GOT3 (cell line): Measurements from ENCODE around the gene RIC8B.

Source experiments
- DNase-seq: peaks from one replicate; lab custom pipeline; 2025; ENCODE audit warnings: mixed read lengths; lab: John Stamatoyannopoulos, UW

RIC8B gene

DNA sequence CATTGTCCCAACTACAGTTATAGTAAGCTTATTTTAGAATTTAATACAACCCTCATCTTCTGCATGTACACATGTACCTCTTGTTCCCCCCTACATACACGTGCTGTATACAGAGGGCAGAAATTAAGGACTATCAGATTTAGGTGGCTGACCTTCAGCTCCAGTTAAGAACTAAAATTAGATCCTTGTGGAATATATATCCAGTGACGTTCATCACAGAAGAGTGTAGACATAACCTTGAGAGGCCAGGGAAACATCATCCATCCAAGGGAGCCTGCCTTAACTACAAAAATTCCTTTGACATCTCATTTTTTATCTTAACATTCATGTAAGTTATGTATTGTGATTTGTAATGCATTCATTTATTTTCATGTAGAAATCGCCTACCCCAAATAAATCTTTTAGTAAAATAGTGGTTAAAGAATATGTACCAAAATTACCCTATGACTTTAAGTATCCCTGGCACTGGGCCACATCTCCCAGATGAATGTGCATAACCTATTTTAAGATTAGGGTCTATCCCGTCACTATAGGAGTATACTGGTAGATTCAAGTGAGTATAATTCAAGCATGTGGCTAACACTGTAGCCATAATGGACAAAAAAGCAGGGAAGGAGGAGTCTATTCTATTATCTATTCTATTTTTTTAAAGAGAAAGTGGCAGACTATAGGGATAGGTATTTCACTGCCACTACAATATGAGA, 27.5 kb downstream of the RIC8B start:
- DNase-seq = no peak

DNA sequence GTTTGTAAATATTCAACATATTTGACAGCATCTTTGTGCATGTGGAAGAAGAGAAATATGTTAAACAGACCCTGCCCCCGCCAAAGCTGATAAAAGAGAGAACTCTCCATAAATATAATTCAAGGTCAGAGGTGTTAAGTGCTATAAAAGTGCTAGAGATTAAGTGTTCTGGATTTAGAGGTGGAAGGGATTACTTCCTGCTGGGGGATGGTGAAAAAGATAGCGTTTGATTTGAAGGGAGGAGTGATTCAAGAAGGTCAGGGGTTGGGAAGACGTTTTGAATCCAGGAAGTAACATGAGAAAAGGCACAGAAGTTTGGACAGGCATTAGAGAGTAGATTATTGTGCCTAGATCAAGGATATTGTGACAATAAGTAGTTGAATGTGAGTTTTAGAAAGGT, 30.2 kb downstream of the RIC8B start:
- DNase-seq = no peak

DNA sequence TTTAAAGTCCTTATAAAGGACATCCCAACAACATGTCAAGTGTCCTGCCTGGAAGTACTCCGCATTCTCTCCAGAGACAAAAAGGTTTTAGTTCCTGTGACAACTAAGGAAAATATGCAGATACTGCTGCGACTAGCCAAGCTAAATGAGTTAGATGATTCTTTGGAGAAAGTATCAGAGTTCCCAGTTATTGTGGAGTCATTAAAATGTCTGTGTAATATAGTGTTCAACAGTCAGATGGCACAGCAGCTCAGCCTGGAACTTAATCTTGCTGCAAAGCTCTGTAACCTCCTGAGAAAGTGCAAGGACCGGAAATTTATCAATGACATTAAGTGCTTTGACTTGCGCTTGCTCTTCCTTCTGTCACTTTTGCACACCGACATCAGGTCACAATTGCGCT, 40.2 kb downstream of the RIC8B start:
- DNase-seq = no peak

DNA sequence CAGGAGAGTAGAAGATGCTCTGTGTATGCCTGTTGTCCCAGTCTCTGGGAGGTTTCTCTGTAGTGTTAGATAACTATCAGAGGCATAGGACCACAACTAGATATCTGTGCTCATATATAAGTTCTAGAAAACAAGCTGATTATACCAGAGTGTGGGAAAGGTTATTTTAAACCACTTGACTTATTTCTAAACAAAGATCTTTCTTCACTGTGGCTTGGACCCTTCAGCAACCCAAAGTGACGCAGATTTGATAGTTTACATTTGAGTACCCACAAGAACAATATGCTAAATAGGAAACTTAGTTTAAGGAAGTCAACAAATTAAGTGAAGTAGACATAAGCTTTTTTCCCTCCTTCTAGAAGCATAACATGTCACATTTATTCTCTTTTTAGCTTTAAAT, 41.3 kb downstream of the RIC8B start:
- DNase-seq = no peak

DNA sequence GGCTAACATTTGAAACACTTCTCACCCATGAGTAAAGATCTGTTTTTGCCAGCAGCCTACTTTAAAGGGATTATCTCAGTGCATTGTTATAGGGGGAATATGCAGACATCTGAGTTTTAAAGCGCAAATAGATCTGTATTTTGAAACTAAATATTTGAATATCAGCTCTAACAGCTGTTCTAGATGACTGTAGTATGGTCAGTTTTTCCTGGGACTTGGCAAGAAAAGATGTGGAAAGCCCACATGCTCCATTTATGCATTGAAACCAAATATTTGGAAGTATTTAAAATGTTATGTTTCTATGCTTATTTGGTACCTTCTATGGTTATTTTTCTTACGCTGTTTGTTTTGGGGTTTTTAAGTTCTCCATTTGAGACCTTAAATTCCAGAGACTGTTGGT, 41.7 kb downstream of the RIC8B start:
- no peak for DNase-seq

DNA sequence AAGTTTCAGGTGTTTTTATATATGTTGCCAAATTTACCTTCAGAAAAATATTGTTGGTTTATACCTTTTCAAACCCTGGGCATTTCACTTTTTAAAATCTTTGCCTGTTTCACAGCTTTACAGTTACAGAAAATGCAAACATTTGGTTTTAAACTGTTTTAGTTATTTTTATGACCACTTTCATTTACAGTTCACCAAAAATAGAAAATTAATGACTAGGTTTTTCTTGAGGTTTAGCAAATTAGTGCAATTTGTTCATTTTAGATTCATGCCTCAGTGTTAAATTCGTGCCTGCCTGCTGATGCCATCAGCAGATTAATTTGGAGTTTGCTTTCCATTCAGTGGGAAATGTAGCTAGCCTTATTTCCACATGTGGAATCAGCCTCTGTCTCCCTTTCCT, 45.5 kb downstream of the RIC8B start:
- DNase-seq = no peak

DNA sequence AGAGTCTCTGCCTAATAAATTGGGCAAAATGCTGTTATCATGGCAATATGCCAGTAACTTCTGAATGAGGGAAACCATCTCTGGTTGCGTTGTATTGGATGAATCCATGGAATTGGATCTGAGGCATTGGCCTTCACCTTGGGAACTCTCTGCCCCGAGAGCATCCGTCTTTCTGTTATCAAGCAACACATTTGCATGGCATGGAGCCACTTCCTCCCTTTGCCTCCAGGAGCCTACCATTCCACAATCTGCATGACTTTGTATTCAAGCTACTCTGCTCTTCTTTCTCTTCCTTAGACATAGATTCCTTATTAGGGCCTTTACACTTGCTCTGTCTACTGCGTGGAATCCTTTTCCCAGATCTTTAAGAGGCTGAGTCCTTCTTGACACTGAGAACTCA, 57.2 kb downstream of the RIC8B start:
- no peak for DNase-seq

DNA sequence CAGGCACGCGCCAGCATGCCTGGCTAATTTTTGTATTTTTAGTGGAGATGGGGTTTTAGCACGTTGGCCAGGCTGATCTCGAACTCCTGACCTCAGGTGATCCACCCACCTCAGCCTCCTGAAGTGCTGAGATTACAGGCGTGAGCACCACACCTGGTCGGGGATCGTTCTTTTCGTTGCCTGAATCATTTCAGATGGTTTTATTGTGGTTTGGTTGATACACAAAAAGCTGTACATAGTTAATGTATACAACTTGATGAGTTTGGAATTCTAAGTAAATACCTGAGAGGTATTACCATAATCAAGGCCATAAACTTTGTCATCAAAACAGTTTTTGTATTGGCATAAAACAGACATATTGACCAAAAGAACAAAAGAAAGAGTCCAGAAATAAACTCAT, 63.3 kb downstream of the RIC8B start:
- no peak for DNase-seq

DNA sequence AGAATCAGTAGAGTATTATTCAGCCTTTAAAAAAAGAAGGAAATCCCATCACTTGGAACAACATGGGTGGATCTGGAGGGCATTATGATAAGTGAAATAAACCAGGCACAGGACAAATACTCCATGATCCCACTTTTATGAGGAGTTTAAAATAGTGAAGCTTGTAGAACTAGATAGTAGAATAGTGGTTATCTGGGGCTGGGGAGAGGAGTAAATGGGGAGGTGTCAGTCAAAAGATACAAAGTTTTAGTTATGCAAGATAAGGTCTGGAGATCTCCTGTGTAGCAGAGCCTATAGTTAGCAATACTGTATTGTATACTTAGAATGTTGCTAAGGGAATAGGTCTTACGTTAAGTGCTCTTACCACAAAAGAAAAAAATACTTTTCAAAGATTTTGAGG, 64.9 kb downstream of the RIC8B start:
- DNase-seq = no peak

DNA sequence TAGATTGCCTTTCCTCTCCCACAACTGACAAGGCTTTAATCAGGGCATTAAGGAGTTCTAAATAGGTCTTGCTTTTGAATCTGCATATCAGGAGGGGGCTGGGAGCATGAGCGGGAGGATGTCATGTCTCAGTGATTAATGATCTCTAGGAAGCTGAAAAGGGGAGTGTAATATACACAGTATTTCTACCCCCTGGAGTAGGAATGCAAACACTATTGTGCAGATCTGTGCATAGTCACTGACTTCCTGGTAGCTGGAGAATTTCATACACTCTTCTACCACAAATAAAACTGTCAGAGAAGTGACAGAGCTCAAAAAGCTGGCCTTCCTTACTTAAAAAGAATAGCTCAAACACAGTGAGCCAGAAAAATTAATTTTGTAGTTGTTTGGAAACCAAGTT, 65.8 kb downstream of the RIC8B start:
- no peak for DNase-seq

DNA sequence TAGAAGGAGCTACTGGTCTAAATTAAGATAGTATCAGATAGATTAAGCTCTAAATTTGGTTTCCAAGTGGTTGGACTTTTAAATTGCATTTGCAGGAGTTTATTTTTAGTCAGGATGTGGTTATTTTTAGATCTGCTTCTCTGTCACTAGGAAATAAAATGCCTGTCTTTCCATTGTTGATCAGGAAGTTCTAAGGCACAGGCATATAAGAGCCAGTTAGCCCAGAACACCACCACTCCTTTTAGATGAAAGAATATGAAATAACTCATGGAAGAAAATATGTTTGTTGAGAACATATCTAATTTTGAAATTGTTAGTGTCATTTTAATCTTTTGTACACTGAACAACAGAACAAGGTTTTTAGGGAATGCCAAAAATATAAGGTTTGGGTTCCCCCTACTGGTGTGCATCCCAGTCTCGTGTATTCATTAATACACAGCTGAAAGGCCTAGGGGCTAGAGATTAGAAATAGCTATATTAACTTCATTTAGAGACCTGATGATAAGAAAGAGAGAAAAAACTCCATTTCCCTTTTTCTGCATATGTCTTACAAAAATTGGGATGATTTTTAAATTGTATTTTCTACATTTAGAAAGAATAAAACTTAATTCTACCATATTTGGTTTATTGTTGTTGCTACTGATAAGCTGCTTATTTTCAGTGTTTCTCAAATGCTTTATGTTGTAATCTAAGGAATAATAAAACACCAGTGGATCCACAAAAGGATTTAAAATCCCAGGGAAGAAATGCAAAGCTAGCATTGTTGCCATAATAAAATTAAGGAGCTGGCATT, 67.2 kb downstream of the RIC8B start:
- DNase-seq = no peak

DNA sequence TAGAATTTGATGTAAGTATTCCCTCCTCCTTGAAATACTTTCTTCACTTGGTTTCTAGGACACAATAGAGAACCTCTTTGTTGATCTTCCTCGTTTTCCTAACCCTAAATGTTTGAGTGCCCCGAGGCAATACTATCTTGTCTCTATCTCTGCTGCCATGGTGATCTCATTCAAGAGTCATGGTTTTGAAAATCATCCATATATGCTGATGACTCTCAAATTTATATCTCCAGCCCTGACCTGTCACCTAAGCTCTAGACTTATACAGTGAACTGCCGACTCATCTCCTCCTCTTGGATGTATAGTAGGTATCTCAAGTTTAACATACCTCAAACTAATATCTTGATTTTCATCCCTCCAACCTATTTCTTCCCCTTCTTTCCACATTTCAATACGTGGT, 71.4 kb downstream of the RIC8B start:
- DNase-seq = no peak

DNA sequence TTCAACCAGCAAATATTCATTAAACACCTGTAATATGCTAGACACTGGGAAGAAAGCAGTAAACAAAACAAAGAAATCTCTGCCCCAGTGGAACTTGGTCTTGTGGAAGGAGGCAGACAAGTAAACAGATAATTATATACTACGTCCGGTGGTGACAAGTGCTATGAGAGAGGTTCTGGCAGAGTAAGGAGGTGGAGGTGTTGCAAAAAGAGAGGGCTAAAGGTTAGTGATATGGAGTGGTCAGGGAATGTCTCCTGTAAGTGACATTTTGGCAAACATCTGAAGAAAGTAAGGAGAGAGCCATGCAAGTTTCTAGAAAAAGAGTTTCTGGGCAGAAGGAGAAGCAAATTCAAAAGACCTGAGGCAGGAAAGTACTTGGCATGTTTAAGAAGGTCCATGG, 73.4 kb downstream of the RIC8B start:
- DNase-seq = no peak

DNA sequence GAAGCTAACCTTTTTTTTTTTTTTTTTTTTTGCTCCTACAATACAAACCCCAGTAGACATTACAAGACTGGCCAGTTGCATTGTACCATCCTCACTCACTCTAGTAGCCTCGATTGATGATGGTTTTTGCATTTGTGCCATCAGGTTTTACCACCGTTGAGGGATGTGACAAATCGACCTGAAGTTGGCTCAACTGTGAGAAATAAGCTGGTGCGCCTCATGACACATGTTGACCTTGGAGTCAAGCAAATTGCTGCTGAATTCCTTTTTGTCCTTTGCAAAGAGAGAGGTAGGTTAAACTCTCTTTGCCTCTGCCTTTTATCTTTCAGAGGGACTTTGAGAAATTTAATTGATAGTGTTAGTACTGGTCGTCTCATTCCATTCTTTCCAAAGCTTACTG, 76.8 kb downstream of the RIC8B start:
- no peak for DNase-seq

DNA sequence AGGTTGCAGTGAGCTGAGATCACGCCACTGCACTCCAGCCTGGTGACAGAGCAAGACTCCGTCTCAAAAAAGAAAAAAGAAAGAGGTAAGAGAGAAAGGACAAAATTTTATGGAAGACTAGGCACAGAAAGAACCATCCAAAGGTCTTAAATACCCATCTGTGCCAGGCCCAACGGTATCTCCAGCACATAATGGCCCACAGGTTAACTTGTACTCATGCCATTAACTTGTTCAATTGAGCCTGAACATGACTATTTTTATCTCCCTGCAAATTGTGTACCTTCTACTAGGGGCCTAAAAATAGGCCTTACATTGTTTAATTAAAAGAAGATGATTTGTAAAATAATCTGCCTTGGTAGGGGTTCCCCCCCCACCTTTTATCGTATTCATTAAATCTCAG, 80.2 kb downstream of the RIC8B start:
- no peak for DNase-seq

DNA sequence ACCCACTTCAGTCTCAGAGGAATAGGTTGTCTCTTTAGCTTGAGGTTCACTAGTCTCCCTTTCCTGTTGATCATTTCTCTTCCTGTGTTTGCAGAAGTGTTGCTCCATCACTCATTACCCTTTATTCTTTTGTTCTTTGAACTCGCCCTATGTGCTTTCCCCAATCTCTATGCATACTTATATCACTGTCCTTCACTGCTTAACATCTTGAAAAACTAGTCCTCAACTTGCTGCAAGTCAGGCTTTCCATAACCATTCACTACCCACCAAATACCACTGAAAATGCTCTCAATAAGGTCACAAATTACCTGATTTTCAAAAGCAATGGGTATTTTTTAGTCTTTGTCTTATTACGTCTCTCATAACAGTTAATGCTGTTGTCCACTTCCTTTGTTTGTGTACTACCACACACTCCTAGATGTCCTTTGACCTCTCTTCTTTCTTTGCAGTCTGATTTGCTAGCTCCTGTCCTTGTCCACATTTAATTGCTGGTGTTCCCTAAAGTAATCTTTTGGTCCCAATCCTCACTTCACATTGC, 80.8 kb downstream of the RIC8B start:
- no peak for DNase-seq

DNA sequence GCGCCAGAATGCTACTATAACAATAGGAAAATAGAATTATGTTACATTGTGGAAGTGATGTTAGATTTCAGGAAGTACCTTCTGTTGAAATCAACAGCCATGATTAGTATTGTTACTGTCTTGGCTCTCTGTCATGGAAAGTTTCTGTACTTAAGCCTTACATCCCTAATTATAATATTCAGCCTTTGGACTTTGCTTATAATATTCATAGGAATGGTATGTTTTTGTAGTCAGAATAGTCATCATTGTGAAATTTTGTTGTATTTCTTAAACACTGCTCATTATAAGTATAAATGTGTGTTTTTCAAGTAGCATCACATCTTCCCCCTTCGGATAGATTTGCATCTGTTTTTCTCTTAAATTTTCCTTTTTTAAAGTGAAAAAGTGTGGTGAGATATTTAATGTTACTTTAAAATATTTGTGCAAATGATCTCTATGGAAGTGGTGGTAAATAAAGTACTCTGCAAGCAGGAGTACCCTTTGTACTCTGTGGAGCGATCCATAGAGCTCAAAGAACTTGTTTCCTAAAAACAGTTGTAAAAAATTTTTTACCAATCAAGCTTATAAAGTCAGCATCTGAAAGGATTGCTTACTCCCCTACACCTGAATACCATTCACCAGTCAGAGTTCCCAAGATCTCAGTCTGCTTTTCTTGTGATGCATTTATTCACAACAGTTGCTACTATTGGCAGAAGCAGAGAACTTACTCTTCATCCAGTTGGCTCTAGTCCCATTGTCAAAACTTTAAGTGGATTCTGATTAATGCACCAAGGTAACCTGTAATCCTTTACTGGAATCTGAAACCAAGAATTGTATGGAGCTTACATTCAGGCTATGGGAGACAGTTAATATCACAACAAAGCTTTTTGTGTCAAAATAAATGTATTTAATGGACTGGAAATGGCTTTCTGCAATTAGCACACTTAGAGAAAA, 87.8 kb downstream of the RIC8B start:
- no peak for DNase-seq

DNA sequence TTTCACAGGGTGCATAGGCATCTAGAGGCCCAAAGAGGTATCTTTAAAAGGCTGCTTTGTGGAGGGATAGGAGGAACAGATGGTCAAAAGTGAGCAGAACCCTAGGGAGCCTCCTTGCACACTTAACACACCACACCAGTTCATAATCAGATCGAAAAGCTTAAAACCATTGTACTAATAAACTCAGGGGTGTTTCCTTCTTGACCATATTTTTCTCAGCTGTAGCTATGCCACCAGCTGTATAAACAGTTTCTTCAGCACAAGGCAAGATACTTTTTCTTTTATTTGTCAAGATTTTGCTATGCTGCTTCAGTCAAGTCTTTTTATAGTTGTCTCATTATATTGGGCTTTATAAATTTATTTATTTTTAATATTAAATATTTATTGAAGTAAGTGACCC, 88.7 kb downstream of the RIC8B start:
- DNase-seq = no peak

DNA sequence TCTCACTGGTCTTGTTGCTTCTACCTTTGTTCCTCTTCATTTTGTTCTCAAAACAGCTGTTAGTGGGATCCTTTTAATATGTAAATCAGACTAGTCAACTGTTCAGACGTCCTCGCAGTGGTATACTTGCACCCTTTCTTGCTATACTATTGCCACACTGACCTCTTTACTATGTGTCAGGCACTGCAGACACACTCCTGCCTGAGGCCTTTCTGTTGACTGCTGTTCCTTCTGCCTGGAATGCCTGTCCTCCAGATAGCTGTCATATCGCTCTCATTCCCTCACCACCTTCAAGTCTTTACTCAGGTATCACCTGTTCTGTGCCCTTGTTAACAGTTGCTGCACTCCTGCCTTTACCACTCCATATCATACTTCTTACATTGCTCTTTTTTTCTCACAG, 91.2 kb downstream of the RIC8B start:
- no peak for DNase-seq

DNA sequence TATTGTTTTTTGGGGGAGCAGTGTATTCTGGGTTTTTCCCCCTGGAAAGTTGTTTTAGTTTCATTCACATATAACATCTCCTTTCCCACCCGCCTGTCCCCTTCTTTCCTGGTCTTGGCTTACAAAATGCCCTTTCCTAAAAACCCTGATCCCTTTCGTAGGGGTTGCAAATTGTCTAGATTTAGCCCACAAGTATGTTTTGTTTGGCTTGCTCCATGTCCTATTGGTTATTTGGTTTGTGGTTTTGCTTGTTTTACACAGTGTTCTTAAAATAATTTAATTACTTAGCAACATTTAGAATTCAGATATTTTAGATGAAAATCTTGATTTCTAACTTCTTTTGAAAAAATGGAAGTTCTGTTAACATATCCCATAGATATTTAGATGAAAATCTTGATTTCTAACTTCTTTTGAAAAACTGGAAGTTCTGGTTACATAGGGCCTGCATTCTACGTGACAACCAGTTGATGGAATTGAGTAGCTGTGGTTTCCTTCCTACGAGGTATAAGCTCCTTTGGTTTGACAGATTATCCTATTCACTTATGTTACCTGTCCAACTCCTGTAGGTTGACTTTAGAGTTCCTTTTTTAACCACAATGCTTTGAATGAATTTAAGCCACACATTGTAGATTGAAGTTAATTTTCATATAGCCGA, 92.1 kb downstream of the RIC8B start:
- no peak for DNase-seq

DNA sequence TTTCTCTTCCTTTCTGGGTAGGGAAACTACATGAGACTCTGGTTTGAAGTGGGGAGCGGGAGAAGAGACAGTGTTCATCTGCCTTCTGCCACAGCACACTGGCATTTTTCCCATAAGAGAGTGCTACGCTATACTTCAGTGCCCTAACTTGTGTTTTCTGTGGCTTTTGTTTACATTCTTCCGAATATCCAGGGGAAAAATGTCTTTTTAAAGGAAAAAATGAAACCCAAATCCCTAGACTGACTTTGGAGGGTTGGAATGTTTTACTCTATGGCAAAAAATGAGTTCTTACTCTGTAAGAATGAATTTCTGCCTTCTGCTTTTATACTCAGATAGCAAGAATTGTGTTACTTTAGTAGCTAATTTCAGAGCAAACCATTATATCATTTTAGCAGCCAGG, 93.2 kb downstream of the RIC8B start:
- no peak for DNase-seq
